Inflammatory macrophage treated with lipopolysaccharide for 1 hour (primary cell): ENCODE data around the gene SULF2.
"Not testable (repeated sequence)": the region's sequence is repeated elsewhere in the genome, so short reads cannot be mapped to it uniquely, and the experiment has no call there.

Experiments used
- DNase-seq, 2 donors: peaks; one replicate each; pipeline ENCODE4 v3.0.0-alpha.2; 2020 to 2022

SULF2 gene

GRCh38 chr20:47785311-47785853 lies at the start of gene SULF2:
Gene SULF2, minus strand, starts transcription at chr20:47785481. Its CDS starts 28,118 bp downstream, at chr20:47757363.
- no peak for DNase-seq

- not testable (repeated sequence) for DNase-seq
These were observed 46.4 kb upstream of the SULF2 start for GRCh38 chr20:47831675-47832074.

GRCh38 chr20:47826716-47827115 lies 41.4 kb upstream of the SULF2 start:
- not testable (repeated sequence) for DNase-seq

GRCh38 chr20:47826006-47826405 lies 40.7 kb upstream of the SULF2 start:
- DNase-seq, result not testable (repeated sequence)

- DNase-seq, result no peak
These were observed 39.9 kb upstream of the SULF2 start for GRCh38 chr20:47825011-47825762.

GRCh38 chr20:47823941-47824340 lies 38.7 kb upstream of the SULF2 start:
- DNase-seq, result not testable (repeated sequence)

- no peak for DNase-seq
These were observed 36.3 kb upstream of the SULF2 start for GRCh38 chr20:47821481-47822100.

GRCh38 chr20:47818996-47819609 lies 33.8 kb upstream of the SULF2 start:
- DNase-seq, result no peak

GRCh38 chr20:47818466-47818865 lies 33.2 kb upstream of the SULF2 start:
- DNase-seq, result no peak

- DNase-seq, result no peak
These were observed 32.7 kb upstream of the SULF2 start for GRCh38 chr20:47818016-47818415.

- no peak for DNase-seq
These were observed 32.3 kb upstream of the SULF2 start for GRCh38 chr20:47817573-47817972.

GRCh38 chr20:47816487-47817451 lies 31.5 kb upstream of the SULF2 start:
- DNase-seq, result no peak

GRCh38 chr20:47815866-47816265 lies 30.6 kb upstream of the SULF2 start:
- DNase-seq, result no peak

GRCh38 chr20:47815416-47815806 lies 30.1 kb upstream of the SULF2 start:
- DNase-seq, result no peak

GRCh38 chr20:47814632-47815415 lies 29.5 kb upstream of the SULF2 start:
- DNase-seq, result no peak

GRCh38 chr20:47810721-47811347 lies 25.6 kb upstream of the SULF2 start:
- DNase-seq, result no peak

GRCh38 chr20:47810116-47810677 lies 24.9 kb upstream of the SULF2 start:
- DNase-seq, result no peak

- no peak for DNase-seq
These were observed 24.1 kb upstream of the SULF2 start for GRCh38 chr20:47809161-47809960.

- DNase-seq, result no peak
These were observed 20.7 kb upstream of the SULF2 start for GRCh38 chr20:47805951-47806350.

GRCh38 chr20:47804972-47805371 lies 19.7 kb upstream of the SULF2 start:
- DNase-seq, result not testable (repeated sequence)
